GM23338 (cell line): ENCODE measurements around the gene ARHGAP27.

Source experiments
- CTCF ChIP-seq, 2 experiments: fragments of 200-600 bp in 1 of 2; sonication (generic) in 1 of 2; conservative IDR thresholded peaks; 2 replicates each; pipeline versions ENCODE4 v1.5.1 to v1.6.1; 2016 to 2017; ENCODE audit warnings: antibody characterized with exemption in 2 of 2, low read depth in 2 of 2, mild to moderate bottlenecking in 2 of 2, moderate library complexity in 1 of 2
- EZH2 ChIP-seq: fragments of 200-600 bp; sonication (generic); IDR thresholded peaks from one replicate; pipeline ENCODE4 v1.8.0; 2017; ENCODE audit warnings: antibody characterized with exemption, mild to moderate bottlenecking, low read depth; ENCODE audit not compliant: unreplicated experiment

- TF ChIP-seq CTCF (conservative IDR thresholded peaks at IDR 0.05; ENCODE audit: low read depth in 2 of 2) (no peak), EZH2 (no peak)
Measured at GRCh38 chr17:45345246-45345553, 87.5 kb downstream of the ARHGAP27 start.
